Stimulated activated CD4-positive, alpha-beta T cell treated with anti-CD3 and anti-CD28 coated beads, Interleukin-2, amount 100 ng/mL, for 4 hours (primary cell): Measurements from ENCODE around the gene MTHFD1L.

Source experiments
- DNase-seq: peaks from one replicate; pipeline ENCODE4 v3.0.0-alpha.2; 2020; ENCODE audit warnings: low read depth

MTHFD1L gene

GRCh38 chr6:150934380-150934779, 68.9 kb downstream of the MTHFD1L start:
- no peak for DNase-seq

GRCh38 chr6:150936021-150936555, 70.6 kb downstream of the MTHFD1L start:
- DNase-seq = no peak

GRCh38 chr6:150937132-150937906, 71.8 kb downstream of the MTHFD1L start:
- no peak for DNase-seq

- no peak for DNase-seq
Observed at GRCh38 chr6:150939399-150939798, 73.9 kb downstream of the MTHFD1L start.

GRCh38 chr6:150940941-150941340, 75.4 kb downstream of the MTHFD1L start:
- no peak for DNase-seq

GRCh38 chr6:150949526-150949925, 84.0 kb downstream of the MTHFD1L start:
- no peak for DNase-seq

GRCh38 chr6:150953851-150954250, 88.3 kb downstream of the MTHFD1L start:
- no peak for DNase-seq

GRCh38 chr6:150959166-150959565, 93.7 kb downstream of the MTHFD1L start:
- no peak for DNase-seq

GRCh38 chr6:150962436-150962835, 96.9 kb downstream of the MTHFD1L start:
- DNase-seq = no peak

- DNase-seq = no peak
Observed at GRCh38 chr6:150964765-150965164, 99.3 kb downstream of the MTHFD1L start.

GRCh38 chr6:150966786-150967185, 101.3 kb downstream of the MTHFD1L start:
- DNase-seq = no peak

GRCh38 chr6:150967381-150967780, 101.9 kb downstream of the MTHFD1L start:
- DNase-seq = no peak

- DNase-seq = no peak
Observed at GRCh38 chr6:150967910-150968309, 102.4 kb downstream of the MTHFD1L start.

- DNase-seq = no peak
Observed at GRCh38 chr6:150969901-150970300, 104.4 kb downstream of the MTHFD1L start.

- DNase-seq = no peak
Observed at GRCh38 chr6:150971219-150971618, 105.7 kb downstream of the MTHFD1L start.

- DNase-seq = no peak
Observed at GRCh38 chr6:150975136-150975535, 109.6 kb downstream of the MTHFD1L start.

GRCh38 chr6:150977281-150977680, 111.8 kb downstream of the MTHFD1L start:
- no peak for DNase-seq

GRCh38 chr6:150978624-150979023, 113.1 kb downstream of the MTHFD1L start:
- no peak for DNase-seq

- DNase-seq = no peak
Observed at GRCh38 chr6:150979826-150980350, 114.4 kb downstream of the MTHFD1L start.

GRCh38 chr6:150981095-150981494, 115.6 kb downstream of the MTHFD1L start:
- no peak for DNase-seq

GRCh38 chr6:150981669-150982068, 116.2 kb downstream of the MTHFD1L start:
- DNase-seq = no peak

GRCh38 chr6:150987371-150987828, 121.9 kb downstream of the MTHFD1L start:
- DNase-seq = no peak

GRCh38 chr6:150987855-150988464, 122.5 kb downstream of the MTHFD1L start:
- no peak for DNase-seq
